ENCODE measurements around the gene CREG1. TPM values are rescaled to one million over a fixed set of nuclear protein-coding genes. Genes with fewer than 3 reads are reported as not detected.
A peak's percentile ranks its signal among the peaks of the same experiment; 100 is the strongest.

CREG1 gene
- total and polyA plus RNA-seq, 10 donors: 40.8 to 364 (median 184) TPM

- Histone ChIP-seq H3K36me3 (no peaks in the 10 kb centered on the region), H3K4me1 (peaks cover 34 to 52% (median 41%) of the 10 kb centered on the region in 6 donors), H3K9me3 (no peaks in the 10 kb centered on the region), H3K27me3 (replicated peaks in 1 of 7) (no peaks in the 10 kb centered on the region), H3K4me3 (peak overlapping the region in 1 of 8 donors; percentile 12), H3K27ac (peak overlapping the region in 6 of 8 donors; percentile 36 to 92 (median 85))
- no peak for TF ChIP-seq POLR2A (IDR thresholded peaks at IDR 0.05)
- TF ChIP-seq POLR2AphosphoS5 (IDR thresholded peaks at IDR 0.05): peak in 1 of 3 donors; percentile 61
- peak in 10 of 11 experiments; percentile 20 to 76 (median 62) for TF ChIP-seq CTCF (IDR thresholded peaks at IDR 0.05 in 8 of 11, conservative IDR thresholded peaks at IDR 0.05 in 3 of 11)
- DNase-seq: no peak
- intact Hi-C loops (cut with DNase I; ENCODE audit: low total_unique reads): loop anchor here (2.0 kb wide), 1 partner anchor 89 kb away; no protein-coding TSS in a partner anchor
- WGBS, 5 donors: 7 to 16% (median 11%) methylated on average over 5 of the region's 5 CpGs
These were observed 46.5 kb upstream of the CREG1 start for GRCh38 chr1:167599957-167600581.

- Histone ChIP-seq H3K4me1 (peaks cover 2 to 3% (median 3%) of the 10 kb centered on the region in 6 donors), H3K27ac (no peak overlapping the region), H3K36me3 (no peaks in the 10 kb centered on the region), H3K9me3 (no peaks in the 10 kb centered on the region), H3K4me3 (no peak overlapping the region), H3K27me3 (replicated peaks in 1 of 7) (no peaks in the 10 kb centered on the region)
- no peak for DNase-seq
- intact Hi-C loops (cut with DNase I; ENCODE audit: low total_unique reads): no loop called here
- 58 to 71% (median 65%) methylated on average over 6 of the region's 6 CpGs for WGBS, 5 donors
- TF ChIP-seq POLR2A (IDR thresholded peaks at IDR 0.05): no peak
- no peak for TF ChIP-seq CTCF (IDR thresholded peaks at IDR 0.05 in 8 of 11, conservative IDR thresholded peaks at IDR 0.05 in 3 of 11)
These were observed 41.3 kb upstream of the CREG1 start for GRCh38 chr1:167594822-167595221.

GRCh38 chr1:167593860-167594259, 40.3 kb upstream of the CREG1 start:
- TF ChIP-seq CTCF (IDR thresholded peaks at IDR 0.05 in 8 of 11, conservative IDR thresholded peaks at IDR 0.05 in 3 of 11): no peak
- no peak for TF ChIP-seq POLR2A (IDR thresholded peaks at IDR 0.05)
- no peak for TF ChIP-seq POLR2AphosphoS5 (IDR thresholded peaks at IDR 0.05)
- no peaks in the 10 kb centered on the region for H3K36me3 ChIP-seq
- WGBS, 5 donors: 61 to 76% (median 68%) methylated on average over 5 of the region's 5 CpGs

GRCh38 chr1:167592475-167592874, 38.9 kb upstream of the CREG1 start:
- no peaks in the 10 kb centered on the region for H3K36me3 ChIP-seq
- no peak overlapping the region for H3K27ac ChIP-seq
- no peak for DNase-seq
- TF ChIP-seq POLR2A (IDR thresholded peaks at IDR 0.05): no peak
- no peak for TF ChIP-seq POLR2AphosphoS5 (IDR thresholded peaks at IDR 0.05)
- TF ChIP-seq CTCF (IDR thresholded peaks at IDR 0.05 in 8 of 11, conservative IDR thresholded peaks at IDR 0.05 in 3 of 11): no peak
- no peaks in the 10 kb centered on the region for H3K27me3 ChIP-seq (replicated peaks in 1 of 7)
- H3K4me3 ChIP-seq: no peak overlapping the region
- intact Hi-C loops (cut with DNase I; ENCODE audit: low total_unique reads): no loop called here
- H3K4me1 ChIP-seq: peaks cover 0 to 6% (median 0%) of the 10 kb centered on the region in 6 donors
- H3K9me3 ChIP-seq: no peaks in the 10 kb centered on the region

More at GRCh38 chr1:167593860-167594259, 40.3 kb upstream of the CREG1 start:
- Histone ChIP-seq H3K27ac (no peak overlapping the region), H3K4me1 (no peaks in the 10 kb centered on the region), H3K27me3 (replicated peaks in 1 of 7) (no peaks in the 10 kb centered on the region), H3K9me3 (no peaks in the 10 kb centered on the region), H3K4me3 (no peak overlapping the region)
- DNase-seq: no peak
- intact Hi-C loops (cut with DNase I; ENCODE audit: low total_unique reads): no loop called here
